Heart right ventricle (tissue), 16 donors: ENCODE data around the gene C2orf72. TPM values are rescaled to one million over a fixed set of nuclear protein-coding genes. Genes with fewer than 3 reads are reported as not detected.

Source experiments
- ATAC-seq, 8 donors: fragments of 200-7000 bp; cut with Tn5 transposase; one replicate each; pipeline ENCODE4 v1.9.1; 2020; ENCODE audit warnings: mild to moderate bottlenecking in 8 of 8, moderate library complexity in 8 of 8, moderate number of reproducible peaks in 1 of 8
- DNase-seq, 2 donors: peaks; one replicate each; pipeline ENCODE4 v3.0.0-alpha.2; 2020
- H3K27ac ChIP-seq, 10 donors: fragments of 200-600 bp; sonication (generic) in 2 of 10; one replicate each; pipeline versions ENCODE4 v1.5.0 to v1.8.0; 2020 to 2022; ENCODE audit warnings: mild to moderate bottlenecking in 3 of 10
- H3K27me3 ChIP-seq, 7 donors: fragments of 200-600 bp; one replicate each; pipeline ENCODE4 v1.8.0; 2021 to 2022; ENCODE audit warnings: mild to moderate bottlenecking in 2 of 7
- H3K36me3 ChIP-seq, 9 donors: fragments of 200-600 bp; sonication (generic) in 1 of 9; one replicate each; pipeline versions ENCODE4 v1.5.0 to v1.8.0; 2020 to 2022; ENCODE audit warnings: mild to moderate bottlenecking in 2 of 9
- H3K4me1 ChIP-seq, 9 donors: fragments of 200-600 bp; sonication (generic) in 1 of 9; one replicate each; pipeline versions ENCODE4 v1.5.0 to v1.8.0; 2020 to 2022; ENCODE audit warnings: mild to moderate bottlenecking in 4 of 9
- H3K4me3 ChIP-seq, 10 donors: fragments of 200-600 bp; sonication (generic) in 2 of 10; one replicate each; pipeline versions ENCODE4 v1.5.0 to v1.8.0; 2020 to 2022; ENCODE audit warnings: mild to moderate bottlenecking in 7 of 10, moderate library complexity in 2 of 10
- H3K9me3 ChIP-seq, 11 donors: fragments of 200-600 bp in 10 of 11; sonication (generic) in 2 of 11; one replicate each; pipeline versions ENCODE4 v1.5.0 to v1.8.0; 2013 to 2022; ENCODE audit warnings: mild to moderate bottlenecking in 2 of 11, control low read depth in 1 of 11, moderate library complexity in 1 of 11
- CTCF ChIP-seq, 9 donors: fragments of 200-600 bp; sonication (generic) in 2 of 9; IDR thresholded peaks; one replicate each; pipeline versions ENCODE4 v1.5.0 to v1.8.0; 2021 to 2022; ENCODE audit warnings: antibody characterized with exemption in 9 of 9, mild to moderate bottlenecking in 5 of 9, moderate library complexity in 1 of 9
- WGBS, 2 donors: extraction: QIAGEN DNeasy Blood & Tissue Kit; methylation state at CpG; one replicate each; pipeline ENCODE4 v1.1.7; 2013; ENCODE audit warnings: inconsistent platforms in 1 of 2; 5-methylcytosine and 5-hydroxymethylcytosine counted together
- intact Hi-C, 10 donors: fragments of 100-400 bp; cut with DNase I; formaldehyde crosslinking; loops; one replicate each; pipeline versions ENCODE4 v1.11.1 to v1.14.2; 2022
- polyA plus RNA-seq, 2 donors: library from polyadenylated mRNA; stranded (reverse); fragments of 200-250 nt; gene quantifications; one replicate each; pipeline ENCODE4 v1.2.3, GENCODE V29; 2013
- total RNA-seq, 10 donors: library from RNA; stranded (reverse); fragmentation: NEBNext Ultra II Directional in 3 of 10; extraction: Animal tissue kit (Norgen Biotek cat#: 25700) in 3 of 10; gene quantifications; one replicate each; pipeline versions ENCODE4 v1.2.1 to v1.2.4, GENCODE V29; 2021 to 2023
- donor health status: Arrhythmogenic right ventricular cardiomyopathy.
- donor health status: ischemic (EF 13 %, LVEDD 7.1; RV severe dilation, severe dysfunction).
- donor health status: healthy with polysubstance abuse.
- donor health status: DM: no; HTN: yes; CAD: no.
- donor health status: DM: no; HTN: no; CAD: no.
- donor health status: ischemic (EF 25% LVEDD 6.9; RV normal size, moderate dysfunction).
- donor health status: ischemic (EF 25% LVEDD 5.7; RV mildly dilated, moderate dysfunction).
- donor health status: healthy.
- donor health status: DM: yes; HTN: yes; CAD: no.
- donor health status: Ischemic cardiomyopathy.
- donor health status: ischemic (EF 35%, LVEDD 5.7; RV mildly dilated, moderate dysfunction).
- donor health status: nonischemic (EF 11% LVEDD 7.7; RV severe dilation, severe dysfunction).
- donor health status: DM: yes; HTN: yes; CAD: no.
- donor health status: PGD.
- donor health status: ischemic (EF 29% LVEDD 5.4; RV normal size, mild dysfunction).
- donor health status: nonischemic (EF 23%, LVEDD 6.1; RV moderate dilation, normal function).

C2orf72 gene
- total and polyA plus RNA-seq, 12 donors, result 0.06 to 0.09 (median 0.07) TPM; not detected in 9

GRCh38 chr2:231030725-231031124, 6.6 kb upstream of the C2orf72 start:
- peaks cover 0 to 54% (median 36%) of the 10 kb centered on the region in 7 donors for H3K27me3 ChIP-seq
- WGBS, 2 donors, result 74 to 78% methylated on average over 3 of the region's 3 CpGs
- no peak overlapping the region for H3K27ac ChIP-seq
- H3K9me3 ChIP-seq, result no peaks in the 10 kb centered on the region
- no peak overlapping the region for H3K4me3 ChIP-seq
- DNase-seq, result no peak
- H3K4me1 ChIP-seq, result no peaks in the 10 kb centered on the region
- TF ChIP-seq CTCF (IDR thresholded peaks at IDR 0.05), result no peak
- intact Hi-C loops, result no loop called here
- ATAC-seq, result no peak
- no peaks in the 10 kb centered on the region for H3K36me3 ChIP-seq

GRCh38 chr2:231032575-231033140, 4.7 kb upstream of the C2orf72 start:
- TF ChIP-seq CTCF (IDR thresholded peaks at IDR 0.05), result no peak
- no peak for ATAC-seq
- H3K36me3 ChIP-seq, result no peaks in the 10 kb centered on the region
- peaks cover 5 to 70% (median 48%) of the 10 kb centered on the region in 7 donors for H3K27me3 ChIP-seq
- intact Hi-C loops, result no loop called here
- WGBS, 2 donors, result 72 to 74% methylated on average over 5 of the region's 5 CpGs
- no peaks in the 10 kb centered on the region for H3K4me1 ChIP-seq
- DNase-seq, result no peak
- no peak overlapping the region for H3K27ac ChIP-seq
- no peaks in the 10 kb centered on the region for H3K9me3 ChIP-seq
- H3K4me3 ChIP-seq, result no peak overlapping the region

- TF ChIP-seq CTCF (IDR thresholded peaks at IDR 0.05), result no peak
- intact Hi-C loops, result no loop called here
- ATAC-seq (no peak), DNase-seq (no peak)
- H3K36me3 ChIP-seq, result no peaks in the 10 kb centered on the region
- no peak overlapping the region for H3K4me3 ChIP-seq
- 63 to 70% methylated on average over 10 to 11 of the region's 11 CpGs for WGBS, 2 donors
- H3K4me1 ChIP-seq, result peaks cover 0 to 3% (median 0%) of the 10 kb centered on the region in 9 donors
- H3K27ac ChIP-seq, result no peak overlapping the region
- H3K9me3 ChIP-seq, result no peaks in the 10 kb centered on the region
- H3K27me3 ChIP-seq, result peaks cover 10 to 71% (median 53%) of the 10 kb centered on the region in 7 donors
Observed at GRCh38 chr2:231033147-231034132, 3.9 kb upstream of the C2orf72 start.

- ATAC-seq, result no peak
- no peak for DNase-seq
- H3K27me3 ChIP-seq, result peaks cover 11 to 76% (median 61%) of the 10 kb centered on the region in 7 donors
- H3K27ac ChIP-seq, result no peak overlapping the region
- WGBS, 2 donors, result 38 to 51% methylated on average over 4 of the region's 4 CpGs
- no peak overlapping the region for H3K4me3 ChIP-seq
- intact Hi-C loops, result no loop called here
- no peaks in the 10 kb centered on the region for H3K36me3 ChIP-seq
- no peak for TF ChIP-seq CTCF (IDR thresholded peaks at IDR 0.05)
- H3K9me3 ChIP-seq, result no peaks in the 10 kb centered on the region
- peaks cover 0 to 3% (median 0%) of the 10 kb centered on the region in 9 donors for H3K4me1 ChIP-seq
Observed at GRCh38 chr2:231034291-231034882, 2.9 kb upstream of the C2orf72 start.
